HUDEP-2 (cell line): Measurements from ENCODE around the gene TCIRG1.

Source experiments
- DNase-seq, 76 experiments: peaks; one replicate each; lab custom pipeline; 2025; ENCODE audit not compliant: unreplicated experiment in 76 of 76; lab: John Stamatoyannopoulos, UW

Gene TCIRG1

GRCh38 chr11:68004551-68005335 lies 34.1 kb upstream of the TCIRG1 start:
- no peak for DNase-seq

- no peak for DNase-seq
Measured at GRCh38 chr11:68006606-68007166, 32.1 kb upstream of the TCIRG1 start.

- DNase-seq = peak in 4 of 76 experiments; percentile 20 to 30 (median 26)
Measured at GRCh38 chr11:68007498-68008380, 31.1 kb upstream of the TCIRG1 start.

GRCh38 chr11:68008381-68009337 lies 30.2 kb upstream of the TCIRG1 start:
- DNase-seq = peak in 75 of 76 experiments; percentile 38 to 93 (median 85)

GRCh38 chr11:68009391-68010089 lies 29.3 kb upstream of the TCIRG1 start:
- DNase-seq = peak in 71 of 76 experiments; percentile 19 to 93 (median 60)

- DNase-seq = peak in 74 of 76 experiments; percentile 73 to 98 (median 95)
Measured at GRCh38 chr11:68010090-68011041, 28.5 kb upstream of the TCIRG1 start, which contains the start of gene ALDH3B1. ALDH3B1 (plus strand) TSS chr11:68010327; CDS start chr11:68015298, 4,971 bp downstream.

GRCh38 chr11:68011051-68011943 lies 27.5 kb upstream of the TCIRG1 start:
- DNase-seq = no peak

- DNase-seq = no peak
Measured at GRCh38 chr11:68012044-68012842, 26.6 kb upstream of the TCIRG1 start.

- DNase-seq = no peak
Measured at GRCh38 chr11:68012843-68013610, 25.8 kb upstream of the TCIRG1 start.

- DNase-seq = no peak
Measured at GRCh38 chr11:68013611-68014156, 25.1 kb upstream of the TCIRG1 start.

GRCh38 chr11:68014157-68014946 lies 24.5 kb upstream of the TCIRG1 start:
- peak in 70 of 76 experiments; percentile 25 to 83 (median 60) for DNase-seq

- DNase-seq = no peak
Measured at GRCh38 chr11:68014947-68015447, 23.8 kb upstream of the TCIRG1 start.

- no peak for DNase-seq
Measured at GRCh38 chr11:68015467-68015866, 23.4 kb upstream of the TCIRG1 start.

- no peak for DNase-seq
Measured at GRCh38 chr11:68016161-68016903, 22.5 kb upstream of the TCIRG1 start.
